Measurements from ENCODE around the gene PDZD2. TPM values are rescaled to one million over a fixed set of nuclear protein-coding genes. Genes with fewer than 3 reads are reported as not detected.
A peak's percentile ranks its signal among the peaks of the same experiment; 100 is the strongest.

The PDZD2 gene
- total RNA-seq, 1 experiment from 2014 or later = 0.37 TPM

DNA sequence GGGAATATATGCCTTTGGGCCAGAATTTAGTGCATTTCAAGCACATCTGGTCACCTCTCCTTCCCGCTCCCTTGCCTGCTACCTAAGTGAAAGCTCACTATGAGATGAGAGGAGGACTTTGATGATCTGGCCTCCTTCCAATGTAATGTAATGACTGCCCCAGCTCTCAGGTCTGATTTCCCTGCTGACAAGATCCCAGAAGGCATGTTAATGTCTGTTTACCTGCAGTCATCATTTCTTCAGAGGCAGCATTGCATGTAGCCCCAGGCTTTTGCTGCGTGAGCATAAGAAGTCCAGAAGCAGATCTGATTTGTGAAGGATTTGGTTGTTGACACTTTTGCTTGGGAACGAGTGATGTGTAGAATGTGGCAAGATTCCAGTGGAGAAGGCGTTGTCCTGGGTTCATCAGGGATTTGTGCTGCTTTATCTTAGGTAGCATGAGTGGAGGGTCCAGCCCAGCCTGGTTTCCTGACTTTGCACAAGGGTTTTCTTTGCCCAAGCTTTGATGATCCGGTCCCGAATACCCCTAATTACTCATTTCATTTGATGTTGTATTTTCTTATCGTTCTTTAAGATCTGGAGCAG is 342.5 kb downstream of the PDZD2 start:
- Histone ChIP-seq H3K36me3 (ENCODE audit: control insufficient read depth in 1 of 2, insufficient read depth in 2 of 2, low read length in 2 of 2) (no peaks in the 10 kb centered on the region), H3K9ac (ENCODE audit: low read length) (no peak overlapping the region), H3K27ac (ENCODE audit: low read depth, low read length) (no peak overlapping the region), H3K4me2 (ENCODE audit: low read length) (no peak overlapping the region), H3K27me3 (ENCODE audit: insufficient read depth, low read length) (no peaks in the 10 kb centered on the region), H4K20me1 (ENCODE audit: insufficient read depth) (no peaks in the 10 kb centered on the region), H3K4me1 (ENCODE audit: control insufficient read depth in 1 of 2, insufficient read depth in 2 of 2, low read length in 2 of 2) (peaks cover 0 to 11% of the 10 kb centered on the region in 2 experiments; a peak in 2 of 4 replicates), H3K4me3 (replicated peaks in 1 of 2; ENCODE audit: low read depth in 1 of 2, low read length in 2 of 2) (no peak overlapping the region), H3K9me2 (ENCODE audit: insufficient read depth) (no peaks in the 10 kb centered on the region), H3K9me3 (ENCODE audit: control insufficient read depth in 1 of 2, insufficient read depth in 1 of 2, low read depth in 1 of 2, low read length in 2 of 2) (no peaks in the 10 kb centered on the region), H2AFZ (ENCODE audit: low read depth, low read length, poor library complexity, severe bottlenecking) (no peak overlapping the region), H3K79me2 (ENCODE audit: insufficient read depth, low read length) (no peaks in the 10 kb centered on the region)
- CTCF ChIA-PET = no interaction called here
- BruUV-seq (replicated peaks) = no TSS peak
- POLR2A ChIA-PET = no interaction called here
- no peak for DNase-seq (ENCODE audit: low read depth, low spot score)
- RAD21 ChIA-PET (ENCODE audit: low non-redundant PET in 1 of 2, low total read pairs in 2 of 2, uncharacterized antibody in 2 of 2, unreplicated experiment in 2 of 2) = no interaction called here
- intact Hi-C loops (cut with micrococcal nuclease) = no loop called here
- ATAC-seq = no peak
- TF ChIP-seq ZNF274 (IDR thresholded peaks at IDR 0.05; ENCODE audit: low read depth, low read length) (no peak), YY1 (IDR thresholded peaks at IDR 0.05; ENCODE audit: extremely low read depth, insufficient replicate concordance, low read depth, low read length) (no peak), TCF7L2 (IDR thresholded peaks at IDR 0.05; ENCODE audit: borderline replicate concordance, extremely low read depth, insufficient read depth, insufficient read length) (peak; percentile 9), FOSL1 (IDR thresholded peaks at IDR 0.05; ENCODE audit: low read depth) (no peak)

DNA sequence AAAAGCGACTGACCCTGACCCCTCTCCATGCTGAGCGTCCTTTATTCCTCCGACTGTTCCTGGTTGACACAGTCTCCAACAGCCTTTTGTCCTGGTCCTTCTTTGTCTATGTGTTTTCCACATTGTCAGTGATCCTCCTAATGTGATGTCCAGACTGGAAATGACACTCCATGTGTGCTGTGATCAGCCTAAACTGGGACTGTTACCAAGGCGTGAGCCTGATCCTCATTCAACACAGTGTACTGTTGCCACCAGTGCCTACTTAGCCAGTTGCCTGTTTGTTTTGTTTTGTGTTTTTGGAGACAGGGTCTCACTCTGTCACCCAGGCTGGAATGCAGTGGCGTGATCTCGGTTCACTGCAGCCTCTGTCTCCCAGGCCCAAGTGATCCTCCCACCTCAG is 343.1 kb downstream of the PDZD2 start:
- CTCF ChIA-PET = no interaction called here
- no TSS peak for BruUV-seq (replicated peaks)
- H3K27me3 ChIP-seq (ENCODE audit: insufficient read depth, low read length) = no peaks in the 10 kb centered on the region
- ATAC-seq = no peak
- no peaks in the 10 kb centered on the region for H3K9me3 ChIP-seq (ENCODE audit: control insufficient read depth in 1 of 2, insufficient read depth in 1 of 2, low read depth in 1 of 2, low read length in 2 of 2)
- no peaks in the 10 kb centered on the region for H3K36me3 ChIP-seq (ENCODE audit: control insufficient read depth in 1 of 2, insufficient read depth in 2 of 2, low read length in 2 of 2)
- TF ChIP-seq ZFX (IDR thresholded peaks at IDR 0.05) (no peak), CBX3 (IDR thresholded peaks at IDR 0.05; ENCODE audit: low read depth) (no peak)
- DNase-seq (ENCODE audit: low read depth, low spot score) = no peak
- POLR2A ChIA-PET = no interaction called here
- H3K9me2 ChIP-seq (ENCODE audit: insufficient read depth) = no peaks in the 10 kb centered on the region
- peaks cover 0 to 11% of the 10 kb centered on the region in 2 experiments; a peak in 2 of 4 replicates for H3K4me1 ChIP-seq (ENCODE audit: control insufficient read depth in 1 of 2, insufficient read depth in 2 of 2, low read length in 2 of 2)
- intact Hi-C loops (cut with micrococcal nuclease) = no loop called here
- RAD21 ChIA-PET (ENCODE audit: low non-redundant PET in 1 of 2, low total read pairs in 2 of 2, uncharacterized antibody in 2 of 2, unreplicated experiment in 2 of 2) = no interaction called here
- H3K27ac ChIP-seq (ENCODE audit: low read depth, low read length) = no peak overlapping the region
- H2AFZ ChIP-seq (ENCODE audit: low read depth, low read length, poor library complexity, severe bottlenecking) = no peak overlapping the region
- no peak overlapping the region for H3K4me3 ChIP-seq (replicated peaks in 1 of 2; ENCODE audit: low read depth in 1 of 2, low read length in 2 of 2)
- H3K9ac ChIP-seq (ENCODE audit: low read length) = no peak overlapping the region
- no peak overlapping the region for H3K4me2 ChIP-seq (ENCODE audit: low read length)
- H3K79me2 ChIP-seq (ENCODE audit: insufficient read depth, low read length) = no peaks in the 10 kb centered on the region
- H4K20me1 ChIP-seq (ENCODE audit: insufficient read depth) = no peaks in the 10 kb centered on the region
